GM21528 (cell line): ENCODE measurements around the gene RGS17.

Experiments used
- ATAC-seq: cut with Tn5 transposase; IDR thresholded peaks from one replicate; pipeline ENCODE4 v1.9.1; 2021; ENCODE audit warnings: mild to moderate bottlenecking, moderate library complexity; ENCODE audit not compliant: unreplicated experiment, low FRiP score

Gene RGS17

DNA sequence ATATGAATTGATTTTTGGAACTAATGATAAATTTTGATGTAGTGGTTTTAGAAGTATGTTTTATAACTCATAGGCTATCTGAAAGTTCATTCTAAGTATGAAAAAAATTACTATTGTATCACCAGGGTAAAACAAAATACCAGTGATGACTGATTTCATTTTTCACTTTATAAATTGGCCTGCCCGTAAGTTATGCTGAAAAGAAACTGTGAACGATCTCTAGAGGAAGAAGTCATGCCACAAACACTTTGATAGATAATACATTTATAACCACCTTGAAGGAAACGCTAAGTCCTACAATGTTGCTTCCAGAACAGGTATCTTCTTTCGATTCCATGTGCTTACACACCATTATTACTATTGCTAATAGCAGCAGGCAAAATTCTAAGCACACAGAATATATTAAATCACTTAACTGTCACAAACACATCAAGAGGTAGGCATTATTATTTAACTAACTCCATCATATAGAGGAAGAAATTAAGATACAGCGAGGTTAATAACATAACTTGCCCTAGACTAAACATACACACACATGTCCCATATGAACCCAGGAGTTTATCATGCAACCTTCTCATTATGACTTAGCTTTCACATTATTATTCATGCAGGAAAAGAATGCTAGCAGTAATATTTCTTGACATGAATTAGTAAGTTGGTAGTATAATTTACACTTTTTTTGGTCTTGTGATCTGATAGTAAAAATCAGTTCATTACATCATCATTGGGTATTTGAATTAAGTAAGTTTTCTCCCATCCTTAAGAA lies 44.7 kb downstream of the RGS17 start:
- no peak for ATAC-seq

DNA sequence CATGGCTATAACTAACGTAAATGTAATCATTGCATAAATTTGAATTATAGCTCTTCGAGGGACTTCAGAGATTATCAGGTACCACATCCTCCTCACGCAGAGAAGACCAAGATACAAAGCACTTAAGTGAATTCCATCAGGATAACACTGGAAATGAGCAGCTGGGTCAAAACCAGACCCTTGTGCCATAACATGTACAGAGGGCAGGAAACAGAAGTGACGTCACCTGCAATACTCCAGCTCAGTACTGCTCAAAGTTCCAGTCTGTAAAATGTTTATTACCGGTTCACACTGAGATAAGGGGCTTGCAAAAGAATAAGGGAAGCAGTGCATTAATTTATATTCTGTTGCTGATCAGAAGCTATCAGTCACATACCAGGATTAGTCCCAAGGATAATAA lies 45.8 kb downstream of the RGS17 start:
- no peak for ATAC-seq

DNA sequence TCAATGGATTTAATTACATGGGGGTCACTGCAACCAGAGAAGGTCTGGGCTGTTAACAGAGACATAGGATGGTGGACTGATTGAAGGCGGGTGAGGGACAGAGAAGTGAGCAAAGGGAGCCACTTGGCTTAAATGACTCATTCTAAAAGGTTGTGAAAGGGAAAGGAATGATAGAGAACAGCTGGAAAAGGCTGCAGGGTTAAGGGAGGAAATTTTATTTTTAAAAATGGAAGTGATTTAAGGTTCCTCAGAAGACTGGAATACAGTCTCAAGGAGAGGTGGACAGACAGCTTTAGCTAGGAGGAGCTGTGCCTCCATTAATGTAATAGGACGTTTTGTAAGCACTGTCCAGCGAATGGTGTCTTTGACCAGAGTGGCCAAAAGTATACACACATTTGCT lies 46.7 kb downstream of the RGS17 start:
- ATAC-seq: no peak

DNA sequence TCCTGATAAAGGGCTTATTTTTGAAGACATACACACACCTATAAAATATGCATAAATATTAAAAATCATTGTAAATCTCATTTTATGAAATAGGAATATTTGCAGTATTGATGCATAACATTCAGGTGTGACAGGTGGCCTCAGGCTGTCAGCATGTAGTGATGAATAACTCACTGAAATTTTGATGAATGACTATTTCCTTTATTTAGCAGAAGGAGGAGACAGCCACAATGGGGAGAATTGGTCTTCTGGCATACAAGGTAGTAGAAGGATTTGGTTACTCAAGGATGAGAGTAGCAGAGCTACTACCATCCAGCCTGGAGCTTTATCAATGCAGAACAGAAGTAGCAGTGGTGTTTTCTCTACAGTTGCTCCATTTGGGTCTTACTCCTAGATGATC lies 47.2 kb downstream of the RGS17 start:
- ATAC-seq: no peak

DNA sequence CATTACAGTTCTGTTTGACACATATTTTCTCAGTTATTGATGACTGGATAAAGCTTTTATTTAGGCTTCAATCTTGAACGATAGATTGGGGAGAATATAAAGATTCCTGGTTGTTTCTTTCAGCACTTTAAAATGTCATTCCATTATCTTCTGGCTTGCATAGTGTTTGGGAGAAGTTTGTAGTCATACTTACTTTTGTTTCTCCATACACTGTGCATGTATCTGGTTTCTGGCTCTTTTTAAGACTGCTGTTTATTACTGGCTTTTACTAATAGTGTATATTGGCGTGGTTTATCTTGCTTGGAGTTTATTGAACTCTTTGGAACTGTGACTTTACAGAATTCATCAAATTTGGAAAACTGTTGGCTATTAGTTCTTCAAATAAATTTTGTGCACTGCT lies 49.2 kb downstream of the RGS17 start:
- no peak for ATAC-seq

- no peak for ATAC-seq
Observed at GRCh38 chr6:153076431-153076830, 54.7 kb downstream of the RGS17 start.

DNA sequence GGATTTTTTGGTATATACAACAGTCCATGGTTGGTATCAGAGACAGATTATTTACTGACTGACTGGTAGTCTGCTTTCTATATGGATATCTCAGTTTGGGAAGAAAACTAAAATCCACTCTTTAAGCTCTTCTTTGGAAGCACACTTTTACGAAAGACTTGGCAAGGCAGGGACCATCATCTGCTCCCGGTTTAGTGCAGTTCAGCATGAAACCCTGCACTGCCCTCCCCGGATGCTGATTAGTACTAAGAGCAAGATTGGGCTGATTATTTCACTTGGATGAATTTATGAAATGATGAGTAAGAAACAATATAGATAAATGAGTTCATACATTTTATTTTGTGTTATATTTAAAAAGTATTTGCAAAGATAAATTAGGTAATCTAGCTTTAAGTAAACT lies 56.3 kb downstream of the RGS17 start:
- no peak for ATAC-seq

DNA sequence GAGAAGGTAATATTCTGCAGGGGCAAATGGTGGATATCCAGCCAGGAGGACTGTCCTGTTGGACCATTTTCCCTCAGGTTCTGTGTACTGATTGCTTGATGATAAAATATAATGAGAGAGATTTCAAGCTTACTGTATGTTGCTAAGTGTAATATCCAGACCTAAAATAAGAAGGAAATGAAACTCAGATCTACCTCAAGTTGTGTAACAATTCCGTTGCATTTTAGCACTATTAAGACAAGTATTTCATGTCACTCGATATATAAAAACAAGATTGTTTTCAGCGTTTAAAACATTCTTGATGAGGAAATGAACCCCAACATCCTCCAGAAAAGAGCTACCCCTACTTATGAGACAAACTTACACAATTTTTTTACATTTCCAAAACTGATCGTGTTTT lies 57.2 kb downstream of the RGS17 start:
- ATAC-seq: no peak

DNA sequence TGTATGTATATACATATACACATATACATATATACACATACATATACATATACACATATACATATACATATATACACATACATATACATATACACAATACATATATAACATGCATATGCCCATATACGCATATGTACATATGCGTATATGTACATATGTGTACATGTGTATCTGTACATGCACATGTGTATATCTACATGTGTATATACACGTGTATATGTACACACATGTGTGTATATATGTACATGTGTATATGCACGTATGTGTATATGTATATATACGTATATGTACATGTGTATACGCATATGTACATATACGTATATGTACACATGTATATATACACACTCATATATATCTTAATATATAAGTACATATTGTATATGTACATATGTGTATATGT lies 60.3 kb downstream of the RGS17 start:
- ATAC-seq: no peak

GRCh38 chr6:153069897-153070296 lies 61.2 kb downstream of the RGS17 start:
- no peak for ATAC-seq

- ATAC-seq: no peak
Observed at GRCh38 chr6:153065222-153065621, 65.9 kb downstream of the RGS17 start.

- ATAC-seq: no peak
Observed at GRCh38 chr6:153063936-153064335, 67.1 kb downstream of the RGS17 start.

DNA sequence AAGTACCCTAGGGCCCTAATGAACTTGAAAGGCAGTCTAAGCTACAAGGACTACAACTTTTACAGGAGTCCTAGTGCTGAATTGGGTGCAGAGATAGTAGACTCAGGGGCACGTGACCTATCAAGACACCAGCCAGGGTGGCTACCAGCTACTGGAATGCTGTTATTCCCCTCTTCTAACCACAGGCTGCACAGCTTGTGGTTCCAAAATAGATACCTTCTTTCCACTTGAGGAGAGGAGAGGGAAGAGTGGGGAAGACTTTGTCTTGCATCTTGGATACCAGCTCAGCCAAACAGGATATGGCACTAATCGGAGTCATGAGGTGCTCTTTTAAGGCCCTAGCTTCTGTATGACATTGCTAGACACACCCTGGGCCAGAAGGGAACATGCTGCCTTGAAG lies 68.6 kb downstream of the RGS17 start:
- no peak for ATAC-seq

- ATAC-seq: no peak
Observed at GRCh38 chr6:153059757-153060156, 71.3 kb downstream of the RGS17 start.

DNA sequence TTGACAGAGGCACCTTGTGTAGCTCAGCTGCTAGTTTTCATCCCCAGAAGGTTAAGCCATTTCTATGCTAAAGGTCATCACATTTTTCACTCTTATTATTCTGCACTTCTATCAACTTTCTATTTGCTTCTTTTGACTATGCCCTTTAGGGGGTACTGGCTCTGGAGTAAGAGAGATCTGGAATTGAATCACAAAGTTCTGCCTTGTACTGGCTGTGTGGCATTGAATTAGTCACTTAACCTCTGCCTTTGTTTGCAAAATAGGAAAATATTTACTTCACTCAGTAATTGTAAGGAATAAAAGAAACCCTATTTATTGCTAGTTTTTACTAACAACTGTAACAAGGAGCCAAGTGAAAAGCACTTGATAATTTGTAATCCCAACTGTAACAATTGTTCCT lies 71.8 kb downstream of the RGS17 start:
- ATAC-seq: no peak

DNA sequence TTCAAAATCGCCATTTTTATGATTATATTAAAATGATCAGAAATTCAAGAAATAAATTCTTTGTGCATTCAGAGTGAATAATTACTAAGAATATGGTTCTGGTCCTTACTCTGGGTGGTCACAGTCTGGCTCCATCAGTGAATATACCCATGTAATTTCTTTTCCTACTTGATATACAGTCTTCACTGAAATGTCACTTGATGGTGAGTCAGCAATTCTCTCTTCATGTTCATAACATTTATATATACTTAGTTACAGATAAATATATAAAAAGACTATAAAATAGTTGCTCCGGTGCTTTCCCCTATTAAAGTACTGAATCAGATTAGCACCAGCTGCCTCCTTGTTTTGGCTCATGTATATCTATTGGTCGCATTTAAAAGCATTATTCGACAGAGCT lies 72.2 kb downstream of the RGS17 start:
- no peak for ATAC-seq

DNA sequence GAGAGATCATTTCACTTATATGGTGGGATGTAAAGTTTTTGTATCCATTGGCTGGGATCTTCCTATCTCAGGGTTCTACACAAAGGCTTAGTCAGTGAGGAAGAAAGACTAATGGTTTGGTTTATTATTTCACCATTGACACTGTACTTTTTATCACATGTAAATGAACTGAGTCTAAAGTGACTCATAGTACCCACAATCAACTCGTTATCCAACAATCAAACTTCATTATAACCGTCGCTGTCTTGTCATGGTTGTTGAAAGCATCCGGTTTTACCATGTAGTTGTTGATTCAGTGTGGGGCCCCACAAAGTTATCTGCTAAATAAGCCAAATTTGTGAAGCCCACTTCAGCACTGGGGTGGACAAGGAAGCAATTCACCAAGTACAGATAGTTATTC lies 72.8 kb downstream of the RGS17 start:
- no peak for ATAC-seq

- no peak for ATAC-seq
Observed at GRCh38 chr6:153056308-153056707, 74.8 kb downstream of the RGS17 start.

DNA sequence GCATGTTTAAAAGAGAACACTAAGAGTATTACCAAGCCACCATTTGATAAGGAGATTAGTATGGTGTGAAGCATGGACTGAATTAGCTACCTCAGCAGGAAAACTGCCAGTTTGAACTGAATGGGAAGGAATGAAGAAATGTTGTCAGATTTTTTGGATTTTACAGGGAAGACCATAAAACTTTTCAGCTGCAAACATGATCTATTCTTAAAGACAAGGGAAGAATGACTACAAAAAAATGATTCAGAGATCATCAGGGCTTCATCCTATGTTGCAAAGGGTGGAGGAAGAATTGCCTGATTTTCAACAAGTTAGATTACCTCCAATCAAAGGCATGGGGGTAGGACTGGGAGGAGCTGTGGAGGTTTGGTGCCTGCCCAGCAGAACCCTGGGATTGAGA lies 79.3 kb downstream of the RGS17 start:
- ATAC-seq: no peak

DNA sequence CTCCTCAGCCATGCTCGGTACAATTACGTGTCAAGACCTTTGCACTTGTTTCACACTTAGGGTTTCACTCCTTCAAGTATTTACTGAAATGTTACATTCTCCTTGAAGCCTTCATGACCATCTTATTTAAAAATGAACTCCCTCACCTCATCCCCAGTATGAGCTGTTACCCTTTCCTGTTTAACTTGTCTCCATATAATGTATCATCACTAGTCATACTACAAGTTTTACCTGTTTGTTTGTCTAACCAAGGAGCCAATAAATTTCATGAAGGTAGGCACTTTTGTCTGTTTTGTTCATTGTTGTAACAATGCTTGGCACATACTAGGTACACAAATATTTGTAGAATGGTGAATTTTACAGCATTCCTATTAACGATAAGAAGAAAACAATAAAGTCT lies 82.5 kb downstream of the RGS17 start:
- ATAC-seq: no peak

- no peak for ATAC-seq
Observed at GRCh38 chr6:153047386-153047785, 83.7 kb downstream of the RGS17 start.

DNA sequence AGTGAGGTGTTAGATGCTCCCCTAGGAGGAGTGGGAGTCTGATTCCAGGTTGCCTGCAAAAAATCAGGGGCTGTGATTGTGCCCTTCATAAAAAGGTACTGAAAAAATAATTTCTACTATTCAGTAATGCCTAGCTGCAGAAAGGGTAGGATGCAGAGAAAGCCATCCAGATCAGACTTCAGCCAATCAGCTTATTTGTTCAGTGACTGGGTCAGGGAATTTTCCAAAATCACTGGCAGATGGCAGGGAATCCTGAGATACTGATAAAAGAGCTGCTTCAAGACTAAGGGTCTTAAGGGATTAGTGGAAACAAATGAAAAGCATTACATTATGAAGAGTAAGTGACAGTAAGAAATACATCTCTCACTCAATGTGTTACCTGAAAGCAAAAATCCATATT lies 85.8 kb downstream of the RGS17 start:
- ATAC-seq: no peak

DNA sequence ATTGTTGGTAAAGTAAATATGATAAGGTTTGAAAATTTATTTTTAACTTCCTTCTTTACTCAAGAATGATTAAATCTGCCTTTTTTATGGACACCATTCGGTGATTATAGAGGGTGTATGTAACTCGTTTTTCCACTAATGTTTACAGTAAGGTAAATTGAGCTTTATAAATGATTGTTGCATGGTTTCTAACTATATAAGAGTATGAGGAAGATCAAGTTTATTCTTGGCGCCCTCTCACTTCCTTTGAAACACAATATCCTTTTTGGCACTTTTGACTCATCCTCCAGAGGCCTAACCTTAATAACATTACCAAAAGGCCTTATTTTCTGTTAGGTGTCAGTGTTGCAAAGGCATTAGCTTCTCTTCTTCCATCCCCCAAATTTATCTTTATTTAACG lies 86.8 kb downstream of the RGS17 start:
- ATAC-seq: no peak
